T-cell (primary cell): ENCODE results near the gene RNF113B. TPM values are rescaled to one million over a fixed set of nuclear protein-coding genes. Genes with fewer than 3 reads are reported as not detected.

Experiments used
- ATAC-seq, 4 experiments: fragments of 200-7000 bp in 3 of 4; fragments of 150-1000 bp in 1 of 4; cut with Tn5 transposase; replicated peaks in 1 of 4; 1 replicate in 3 of 4; 2 replicates in 1 of 4; pipeline ENCODE4 v1.10.0; 2021; ENCODE audit warnings: moderate library complexity in 3 of 4, mild to moderate bottlenecking in 2 of 4, moderate number of reproducible peaks in 1 of 4
- CTCF ChIA-PET, 2 donors: fragments of 300-600 bp; sonication (Branson Sonifier 250); formaldehyde crosslinking; loops; one replicate each; lab custom pipeline; 2022; ENCODE audit warnings: antibody characterized with exemption in 2 of 2; lab: Charles Lee
- POLR2A ChIA-PET, 2 donors: fragments of 300-600 bp; sonication (Branson Sonifier 250); formaldehyde crosslinking; loops; one replicate each; lab custom pipeline; 2022; ENCODE audit warnings: antibody characterized with exemption in 2 of 2; lab: Charles Lee
- DNase-seq, 35 experiments: peaks; one replicate each; pipeline versions ENCODE4 v3.0.0 to v3.0.0-alpha.2; 2013 to 2023
- H3K27ac ChIP-seq: one replicate; pipeline ENCODE4 v1.5.1; 2013; ENCODE audit warnings: low read length
- H3K27me3 ChIP-seq, 2 experiments: replicated peaks in 1 of 2; 1 replicate in 1 of 2; 2 replicates in 1 of 2; pipeline versions ENCODE4 v1.6.1 to v1.7.0; 2013; ENCODE audit warnings: low read length in 1 of 2, mixed read lengths in 1 of 2; ENCODE audit not compliant: control insufficient read depth in 2 of 2, insufficient read depth in 2 of 2; ENCODE audit errors: extremely low read depth in 1 of 2
- H3K36me3 ChIP-seq, 2 donors: 1 replicate in 1 of 2; 2 replicates in 1 of 2; pipeline versions ENCODE4 v1.6.1 to v1.7.0; 2013; ENCODE audit warnings: low read length in 1 of 2; ENCODE audit not compliant: control insufficient read depth in 2 of 2, insufficient read depth in 1 of 2; ENCODE audit errors: extremely low read depth in 1 of 2
- H3K4me1 ChIP-seq, 2 experiments: 1 replicate in 1 of 2; 2 replicates in 1 of 2; pipeline versions ENCODE4 v1.6.1 to v1.7.0; 2013; ENCODE audit warnings: low read length in 2 of 2, mixed read lengths in 1 of 2; ENCODE audit not compliant: insufficient read depth in 2 of 2, control insufficient read depth in 1 of 2; ENCODE audit errors: extremely low read depth in 1 of 2
- H3K4me3 ChIP-seq, 2 donors: 1 replicate in 1 of 2; 2 replicates in 1 of 2; pipeline versions ENCODE4 v1.5.1 to v1.7.0; 2013; ENCODE audit warnings: mild to moderate bottlenecking in 2 of 2, low read length in 1 of 2, moderate library complexity in 1 of 2; ENCODE audit not compliant: control insufficient read depth in 1 of 2; ENCODE audit errors: extremely low read depth in 1 of 2
- H3K9me3 ChIP-seq: 2 replicates; pipeline ENCODE4 v1.7.0; 2013
- H3K27ac Mint-ChIP-seq, 2 donors: one replicate each; pipeline ENCODE4 v1.8.0; 2020 to 2021; ENCODE audit warnings: mild to moderate bottlenecking in 2 of 2, mixed read lengths in 2 of 2
- H3K27me3 Mint-ChIP-seq, 2 donors: one replicate each; pipeline ENCODE4 v1.8.0; 2021 to 2022; ENCODE audit warnings: mixed read lengths in 2 of 2
- H3K36me3 Mint-ChIP-seq: one replicate; pipeline ENCODE4 v1.8.0; 2021; ENCODE audit warnings: mixed read lengths
- H3K4me1 Mint-ChIP-seq, 3 donors: one replicate each; pipeline ENCODE4 v1.8.0; 2020 to 2022; ENCODE audit warnings: mixed read lengths in 3 of 3, mild to moderate bottlenecking in 1 of 3
- H3K4me3 Mint-ChIP-seq, 3 donors: one replicate each; pipeline ENCODE4 v1.8.0; 2020 to 2022; ENCODE audit warnings: mild to moderate bottlenecking in 3 of 3, mixed read lengths in 3 of 3, moderate library complexity in 3 of 3
- H3K9me3 Mint-ChIP-seq, 3 donors: one replicate each; pipeline ENCODE4 v1.8.0; 2020 to 2022; ENCODE audit warnings: mixed read lengths in 3 of 3
- WGBS: methylation state at CpG from one replicate; pipeline ENCODE4 v1.1.5; 2013; ENCODE audit warnings: missing lambda C conversion rate; ENCODE audit not compliant: insufficient coverage; 5-methylcytosine and 5-hydroxymethylcytosine counted together
- total RNA-seq, 35 experiments: library from RNA in 6 of 35; stranded (reverse) in 6 of 35; fragments of 120-200 nt in 1 of 35; gene quantifications; one replicate each; pipeline versions ENCODE4 v1.2.1 to v1.2.4 and lab custom pipeline; 2013 to 2026

Gene RNF113B
- total RNA-seq, 5 donors from 2014 or later (not counting 1 experiment from before 2014, with no cell fraction given): not detected

GRCh38 chr13:98201189-98201588 is 24.1 kb upstream of the RNF113B start:
- Mint-ChIP-seq H3K9me3 (peaks cover 3 to 8% (median 3%) of the 10 kb centered on the region in 3 donors), H3K27ac (no peak overlapping the region), H3K36me3 (no peaks in the 10 kb centered on the region), H3K4me3 (no peak overlapping the region), H3K4me1 (no peaks in the 10 kb centered on the region), H3K27me3 (peaks cover 0 to 13% of the 10 kb centered on the region in 2 donors)
- no peaks in the 10 kb centered on the region for H3K36me3 ChIP-seq
- no peaks in the 10 kb centered on the region for H3K4me1 ChIP-seq
- H3K9me3 ChIP-seq: no peaks in the 10 kb centered on the region
- WGBS: 84% methylated on average over 7 of the region's 8 CpGs
- H3K4me3 ChIP-seq: no peak overlapping the region
- DNase-seq (no peak), ATAC-seq (no peak)
- no peak overlapping the region for H3K27ac ChIP-seq
- CTCF ChIA-PET: no interaction called here
- H3K27me3 ChIP-seq: peaks cover 0 to 9% of the 10 kb centered on the region in 2 experiments
- POLR2A ChIA-PET: no interaction called here

- 72% methylated on average over 2 of the region's 5 CpGs for WGBS
- no peak for ATAC-seq
- Histone ChIP-seq H3K27ac (no peak overlapping the region), H3K4me1 (no peaks in the 10 kb centered on the region), H3K4me3 (no peak overlapping the region), H3K9me3 (no peaks in the 10 kb centered on the region), H3K36me3 (no peaks in the 10 kb centered on the region), H3K27me3 (peaks cover 0 to 9% of the 10 kb centered on the region in 2 experiments)
- H3K4me3 Mint-ChIP-seq: no peak overlapping the region
- peaks cover 0 to 12% of the 10 kb centered on the region in 2 donors for H3K27me3 Mint-ChIP-seq
- ChIA-PET CTCF (no interaction called here), POLR2A (no interaction called here)
- DNase-seq: no peak
- H3K36me3 Mint-ChIP-seq: no peaks in the 10 kb centered on the region
- no peak overlapping the region for H3K27ac Mint-ChIP-seq
- H3K4me1 Mint-ChIP-seq: no peaks in the 10 kb centered on the region
- no peaks in the 10 kb centered on the region for H3K9me3 Mint-ChIP-seq
Measured at GRCh38 chr13:98200211-98200878, 23.3 kb upstream of the RNF113B start.

DNA sequence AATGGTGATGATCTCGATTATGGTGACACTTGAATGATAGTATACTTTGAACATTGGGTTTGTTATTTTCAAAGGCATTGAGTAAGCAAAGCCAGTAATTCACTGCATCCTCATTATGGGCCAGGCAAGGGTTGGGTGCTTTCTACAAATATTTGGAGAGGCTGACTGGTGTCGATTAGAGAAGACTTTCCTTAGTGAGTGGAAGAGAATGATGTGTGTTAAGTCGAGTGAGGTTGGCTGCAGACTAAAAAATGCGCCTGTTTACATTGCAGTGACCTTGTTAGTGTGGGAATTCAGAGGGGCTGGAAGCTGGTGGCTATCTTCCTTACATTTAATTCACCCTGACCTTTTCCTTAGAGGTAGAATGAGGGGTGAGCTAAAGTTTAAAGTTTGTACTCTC is 22.4 kb upstream of the RNF113B start:
- Histone ChIP-seq H3K27me3 (peaks cover 0 to 9% of the 10 kb centered on the region in 2 experiments), H3K9me3 (no peaks in the 10 kb centered on the region), H3K36me3 (no peaks in the 10 kb centered on the region), H3K27ac (no peak overlapping the region), H3K4me3 (no peak overlapping the region), H3K4me1 (no peaks in the 10 kb centered on the region)
- ChIA-PET CTCF (interaction anchor here in 1 of 2 donors (0.5 kb wide), 1 partner anchor 472 kb away, joined by 3 read pairs; no protein-coding TSS in a partner anchor), POLR2A (no interaction called here)
- no peak for ATAC-seq
- no peaks in the 10 kb centered on the region for H3K36me3 Mint-ChIP-seq
- no peaks in the 10 kb centered on the region for H3K4me1 Mint-ChIP-seq
- whole genome bisulfite sequencing: 62% methylated on average over 3 of the region's 4 CpGs
- no peak overlapping the region for H3K27ac Mint-ChIP-seq
- H3K4me3 Mint-ChIP-seq: no peak overlapping the region
- no peak for DNase-seq
- peaks cover 0 to 13% of the 10 kb centered on the region in 2 donors for H3K27me3 Mint-ChIP-seq
- no peaks in the 10 kb centered on the region for H3K9me3 Mint-ChIP-seq

DNA sequence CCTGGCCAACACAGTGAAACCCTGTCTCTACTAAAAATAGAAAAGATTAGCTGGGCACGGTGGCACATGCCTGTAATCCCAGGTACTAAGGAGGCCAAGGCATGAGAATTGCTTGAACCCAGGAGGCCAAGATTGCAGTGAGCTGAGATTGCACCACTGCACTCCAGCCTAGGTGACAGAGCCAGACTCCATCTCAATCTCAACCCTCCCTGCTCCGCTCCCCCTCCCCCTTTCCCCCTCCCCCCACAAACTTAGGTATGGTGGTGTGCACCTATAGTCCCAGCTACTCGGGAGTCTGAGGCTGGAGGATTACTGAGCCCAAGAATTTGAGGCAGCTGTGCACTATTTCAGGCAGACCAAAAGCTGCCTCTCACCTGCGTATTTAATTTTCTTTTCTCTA is 21.6 kb upstream of the RNF113B start:
- Mint-ChIP-seq H3K4me1 (no peaks in the 10 kb centered on the region), H3K4me3 (no peak overlapping the region), H3K36me3 (no peaks in the 10 kb centered on the region), H3K27me3 (peaks cover 0 to 13% of the 10 kb centered on the region in 2 donors), H3K27ac (no peak overlapping the region), H3K9me3 (no peaks in the 10 kb centered on the region)
- H3K27me3 ChIP-seq: peaks cover 0 to 9% of the 10 kb centered on the region in 2 experiments
- CTCF ChIA-PET: interaction anchor here in 1 of 2 donors (0.5 kb wide), 1 partner anchor 473 kb away, joined by 3 read pairs; no protein-coding TSS in a partner anchor
- ATAC-seq (no peak), DNase-seq (no peak)
- H3K4me3 ChIP-seq: no peak overlapping the region
- POLR2A ChIA-PET: no interaction called here
- no peaks in the 10 kb centered on the region for H3K4me1 ChIP-seq
- H3K36me3 ChIP-seq: no peaks in the 10 kb centered on the region
- H3K27ac ChIP-seq: no peak overlapping the region
- H3K9me3 ChIP-seq: no peaks in the 10 kb centered on the region
- 83% methylated on average over 2 of the region's 4 CpGs for WGBS

- ATAC-seq: no peak
- no peaks in the 10 kb centered on the region for H3K4me1 Mint-ChIP-seq
- no peaks in the 10 kb centered on the region for H3K9me3 Mint-ChIP-seq
Measured at GRCh38 chr13:98195054-98195791, 18.2 kb upstream of the RNF113B start.

DNA sequence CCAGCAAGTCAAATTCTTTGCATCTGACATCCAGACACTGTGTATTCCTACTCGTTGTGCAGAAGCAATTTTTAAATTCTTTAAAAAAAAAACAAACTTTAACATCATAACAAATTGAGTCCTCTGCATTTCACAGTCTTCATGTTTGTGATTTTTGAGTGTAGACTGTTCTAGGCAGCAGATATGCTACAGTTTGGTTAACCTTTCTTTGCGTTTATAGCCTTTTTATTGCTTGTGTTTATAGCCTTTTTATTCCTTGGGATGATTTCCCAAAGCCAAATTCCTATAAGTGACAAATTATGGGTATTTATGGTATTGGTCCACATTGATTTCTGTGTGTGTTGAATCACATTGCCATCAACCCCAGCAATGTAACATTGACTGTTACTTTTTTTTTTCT is 14.9 kb upstream of the RNF113B start:
- Histone ChIP-seq H3K9me3 (no peaks in the 10 kb centered on the region), H3K27me3 (no peaks in the 10 kb centered on the region), H3K27ac (no peak overlapping the region), H3K36me3 (no peaks in the 10 kb centered on the region), H3K4me1 (no peaks in the 10 kb centered on the region), H3K4me3 (no peak overlapping the region)
- ATAC-seq: no peak
- no peaks in the 10 kb centered on the region for H3K9me3 Mint-ChIP-seq
- WGBS: no CpG with 5 or more reads among the region's 2 CpGs
- POLR2A ChIA-PET: no interaction called here
- DNase-seq: no peak
- no peaks in the 10 kb centered on the region for H3K4me1 Mint-ChIP-seq
- no peaks in the 10 kb centered on the region for H3K36me3 Mint-ChIP-seq
- no peak overlapping the region for H3K4me3 Mint-ChIP-seq
- H3K27me3 Mint-ChIP-seq: peaks cover 3% of the 10 kb centered on the region in 2 donors
- no peak overlapping the region for H3K27ac Mint-ChIP-seq
- CTCF ChIA-PET: no interaction called here

More at GRCh38 chr13:98195054-98195791, 18.2 kb upstream of the RNF113B start:
- ChIA-PET POLR2A (no interaction called here), CTCF (no interaction called here)
- no peak for DNase-seq
- Histone ChIP-seq H3K4me1 (no peaks in the 10 kb centered on the region), H3K27ac (no peak overlapping the region), H3K27me3 (no peaks in the 10 kb centered on the region), H3K4me3 (no peak overlapping the region), H3K9me3 (no peaks in the 10 kb centered on the region), H3K36me3 (no peaks in the 10 kb centered on the region)
- WGBS: 66% methylated on average over 4 of the region's 10 CpGs
- H3K27me3 Mint-ChIP-seq: peaks cover 0 to 9% of the 10 kb centered on the region in 2 donors
- no peak overlapping the region for H3K27ac Mint-ChIP-seq
- no peak overlapping the region for H3K4me3 Mint-ChIP-seq
- H3K36me3 Mint-ChIP-seq: no peaks in the 10 kb centered on the region
